ENCODE measurements around the gene RGS18. TPM values are rescaled to one million over a fixed set of nuclear protein-coding genes. Genes with fewer than 3 reads are reported as not detected.
A peak's percentile ranks its signal among the peaks of the same experiment; 100 is the strongest.

Gene RGS18
- polyA plus RNA-seq, 3 donors, result 43.7 to 57.0 (median 49.0) TPM

DNA sequence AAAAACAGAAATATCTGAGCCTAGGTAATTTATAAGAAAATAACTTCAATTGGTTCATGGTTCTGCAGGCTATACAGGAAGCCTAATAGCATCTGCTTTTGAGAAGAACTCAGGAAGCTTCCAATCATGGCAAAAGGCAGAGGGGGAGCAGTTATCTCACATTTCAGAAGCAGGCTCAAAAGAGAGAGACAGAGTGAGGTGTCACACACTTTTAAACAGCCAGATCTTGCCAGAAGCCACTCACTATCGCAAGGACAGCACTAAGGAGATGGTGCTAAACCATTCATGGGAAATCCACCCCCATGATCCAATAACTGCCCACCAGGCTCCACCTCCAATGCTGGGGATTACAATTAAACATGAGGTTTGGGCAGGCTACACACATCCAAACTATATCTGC is 25.5 kb downstream of the RGS18 start:
- H3K4me3 ChIP-seq (replicated peaks in 1 of 3; ENCODE audit: low read depth in 2 of 3, low read length in 3 of 3), result no peak overlapping the region
- H3K27me3 ChIP-seq (ENCODE audit: control insufficient read depth in 2 of 2, insufficient read depth in 2 of 2, low read length in 2 of 2), result no peaks in the 10 kb centered on the region
- H3K36me3 ChIP-seq (replicated peaks in 1 of 2; ENCODE audit: control insufficient read depth in 1 of 2, insufficient read depth in 2 of 2, low read length in 2 of 2), result peaks cover 74 to 76% of the 10 kb centered on the region in 2 donors
- peak overlapping the region in 3 of 7 donors; percentile 14 to 59 (median 59) for H3K27ac Mint-ChIP-seq
- no peak overlapping the region for H3K4me2 ChIP-seq (replicated peaks; ENCODE audit: extremely low read depth, low read length, poor library complexity, severe bottlenecking)
- no peak overlapping the region for H3K9ac ChIP-seq (ENCODE audit: insufficient read depth, low read length, poor library complexity, severe bottlenecking)
- peaks cover 33% of the 10 kb centered on the region for H3K79me2 ChIP-seq (ENCODE audit: insufficient read depth, low read length)
- TF ChIP-seq, protein P1, sequence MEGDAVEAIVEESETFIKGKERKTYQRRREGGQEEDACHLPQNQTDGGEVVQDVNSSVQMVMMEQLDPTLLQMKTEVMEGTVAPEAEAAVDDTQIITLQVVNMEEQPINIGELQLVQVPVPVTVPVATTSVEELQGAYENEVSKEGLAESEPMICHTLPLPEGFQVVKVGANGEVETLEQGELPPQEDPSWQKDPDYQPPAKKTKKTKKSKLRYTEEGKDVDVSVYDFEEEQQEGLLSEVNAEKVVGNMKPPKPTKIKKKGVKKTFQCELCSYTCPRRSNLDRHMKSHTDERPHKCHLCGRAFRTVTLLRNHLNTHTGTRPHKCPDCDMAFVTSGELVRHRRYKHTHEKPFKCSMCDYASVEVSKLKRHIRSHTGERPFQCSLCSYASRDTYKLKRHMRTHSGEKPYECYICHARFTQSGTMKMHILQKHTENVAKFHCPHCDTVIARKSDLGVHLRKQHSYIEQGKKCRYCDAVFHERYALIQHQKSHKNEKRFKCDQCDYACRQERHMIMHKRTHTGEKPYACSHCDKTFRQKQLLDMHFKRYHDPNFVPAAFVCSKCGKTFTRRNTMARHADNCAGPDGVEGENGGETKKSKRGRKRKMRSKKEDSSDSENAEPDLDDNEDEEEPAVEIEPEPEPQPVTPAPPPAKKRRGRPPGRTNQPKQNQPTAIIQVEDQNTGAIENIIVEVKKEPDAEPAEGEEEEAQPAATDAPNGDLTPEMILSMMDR (IDR thresholded peaks at IDR 0.05), result no peak
- no peaks in the 10 kb centered on the region for H3K4me1 ChIP-seq (ENCODE audit: control insufficient read depth in 1 of 2, insufficient read depth in 2 of 2, low read length in 2 of 2)
- H3K9me3 Mint-ChIP-seq, result no peaks in the 10 kb centered on the region
- H3K9me3 ChIP-seq (replicated peaks in 1 of 2; ENCODE audit: control insufficient read depth in 1 of 2, insufficient read depth in 1 of 2, low read length in 2 of 2), result no peaks in the 10 kb centered on the region
- intact Hi-C loops (cut with micrococcal nuclease), result no loop called here
- DNase-seq, result no peak
- peaks cover 35% of the 10 kb centered on the region for H4K20me1 ChIP-seq (ENCODE audit: insufficient read depth, low read length)
- H2AFZ ChIP-seq (ENCODE audit: insufficient read depth, low read depth, low read length, poor library complexity, severe bottlenecking), result no peak overlapping the region
- peak overlapping the region in 1 of 2 donors; percentile 60 for H3K27ac ChIP-seq (ENCODE audit: low read depth in 1 of 2, low read length in 2 of 2)
- no peaks in the 10 kb centered on the region for H3K27me3 Mint-ChIP-seq (ENCODE audit: low read depth in 3 of 3)
- H3K4me1 Mint-ChIP-seq, result peaks cover 6% of the 10 kb centered on the region
- H3K36me3 Mint-ChIP-seq, result peaks cover 58 to 69% of the 10 kb centered on the region in 2 donors
- WGBS (ENCODE audit: insufficient coverage), result no CpG with 5 or more reads among the region's 1 CpG
- H3K4me3 Mint-ChIP-seq, result no peak overlapping the region

DNA sequence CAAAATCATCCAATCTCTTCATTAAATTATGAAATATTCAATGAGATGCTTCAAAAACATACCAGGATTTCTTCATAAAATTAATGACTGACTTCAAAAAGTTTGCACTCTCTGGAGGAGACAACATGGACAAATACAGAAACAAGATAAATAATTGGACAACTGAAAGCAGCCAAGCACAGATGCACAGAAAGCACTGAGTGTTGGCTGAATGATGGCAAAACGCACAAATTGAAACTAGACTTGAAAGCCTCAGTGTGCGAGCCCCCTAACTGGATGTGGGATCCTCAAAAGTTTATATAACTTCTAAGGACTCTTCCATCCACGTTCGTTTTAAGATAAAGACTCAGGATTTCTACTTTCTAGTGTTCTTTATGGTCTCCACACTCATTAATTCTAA is 27.9 kb downstream of the RGS18 start:
- Histone ChIP-seq H3K27me3 (ENCODE audit: control insufficient read depth in 2 of 2, insufficient read depth in 2 of 2, low read length in 2 of 2) (no peaks in the 10 kb centered on the region), H4K20me1 (ENCODE audit: insufficient read depth, low read length) (peaks cover 17% of the 10 kb centered on the region), H3K9me3 (replicated peaks in 1 of 2; ENCODE audit: control insufficient read depth in 1 of 2, insufficient read depth in 1 of 2, low read length in 2 of 2) (no peaks in the 10 kb centered on the region), H3K36me3 (replicated peaks in 1 of 2; ENCODE audit: control insufficient read depth in 1 of 2, insufficient read depth in 2 of 2, low read length in 2 of 2) (peaks cover 52% of the 10 kb centered on the region in 2 donors), H3K4me3 (replicated peaks in 1 of 3; ENCODE audit: low read depth in 2 of 3, low read length in 3 of 3) (no peak overlapping the region), H3K9ac (ENCODE audit: insufficient read depth, low read length, poor library complexity, severe bottlenecking) (no peak overlapping the region), H3K27ac (ENCODE audit: low read depth in 1 of 2, low read length in 2 of 2) (no peak overlapping the region), H3K79me2 (ENCODE audit: insufficient read depth, low read length) (peaks cover 10% of the 10 kb centered on the region), H2AFZ (ENCODE audit: insufficient read depth, low read depth, low read length, poor library complexity, severe bottlenecking) (no peak overlapping the region), H3K4me1 (ENCODE audit: control insufficient read depth in 1 of 2, insufficient read depth in 2 of 2, low read length in 2 of 2) (peaks cover 0 to 10% of the 10 kb centered on the region in 2 donors), H3K4me2 (replicated peaks; ENCODE audit: extremely low read depth, low read length, poor library complexity, severe bottlenecking) (no peak overlapping the region)
- Mint-ChIP-seq H3K9me3 (no peaks in the 10 kb centered on the region), H3K27ac (no peak overlapping the region), H3K4me3 (no peak overlapping the region), H3K36me3 (peaks cover 39 to 45% of the 10 kb centered on the region in 2 donors), H3K27me3 (ENCODE audit: low read depth in 3 of 3) (no peaks in the 10 kb centered on the region), H3K4me1 (peaks cover 4% of the 10 kb centered on the region)
- 94% methylated on average over 2 of the region's 4 CpGs for WGBS (ENCODE audit: insufficient coverage)
- no peak for DNase-seq
- intact Hi-C loops (cut with micrococcal nuclease), result no loop called here
- TF ChIP-seq, protein P1 (IDR thresholded peaks at IDR 0.05), result no peak
